HCT116 (cell line): ENCODE results near the gene IDI1. TPM values are rescaled to one million over a fixed set of nuclear protein-coding genes. Genes with fewer than 3 reads are reported as not detected.

Source experiments
- ATAC-seq: fragments of 200-7000 bp; cut with Tn5 transposase; 2 replicates; pipeline ENCODE4 v1.9.1; 2020; ENCODE audit warnings: mild to moderate bottlenecking, moderate library complexity
- BruUV-seq: library from RNA; stranded (reverse); fragments of 400-500 nt; replicated peaks from 2 replicates; lab custom pipeline; 2021; lab: Mats Ljungman, UMichigan
- CTCF ChIA-PET: fragments of 300-600 bp; sonication (Branson Sonifier 250); formaldehyde crosslinking; loops from one replicate; lab custom pipeline; 2021; ENCODE audit warnings: antibody characterized with exemption; lab: Charles Lee
- POLR2A ChIA-PET: fragments of 300-600, 350-600 bp; sonication (Branson Sonifier 250); formaldehyde crosslinking; loops from one replicate; lab custom pipeline; 2021; ENCODE audit warnings: antibody characterized with exemption; lab: Charles Lee
- RAD21 ChIA-PET, 2 experiments: fragments of 300-600 bp; sonication (Branson Sonifier 250); formaldehyde crosslinking; loops; one replicate each; lab custom pipeline; 2023; ENCODE audit warnings: low total read pairs in 2 of 2; ENCODE audit not compliant: uncharacterized antibody in 2 of 2, unreplicated experiment in 2 of 2, low non-redundant PET in 1 of 2; lab: Charles Lee
- DNase-seq: peaks from one replicate; pipeline ENCODE4 v3.0.0-alpha.2; 2010; ENCODE audit warnings: low read depth, low spot score
- H2AFZ ChIP-seq: fragments of 200-600 bp; shearing (Covaris generic), sonication (generic); 2 replicates; pipeline ENCODE4 v1.6.1; 2017; ENCODE audit warnings: low read depth, mixed run types, mixed read lengths, antibody characterized with exemption, low read length; ENCODE audit not compliant: poor library complexity, severe bottlenecking
- H3K27ac ChIP-seq: 2 replicates; pipeline ENCODE4 v1.5.1; 2012; ENCODE audit warnings: low read depth, low read length
- H3K27me3 ChIP-seq: fragments of 200-600 bp; sonication (generic); 2 replicates; pipeline ENCODE4 v1.6.1; 2016; ENCODE audit warnings: mixed run types, low read length, mixed read lengths; ENCODE audit not compliant: insufficient read depth
- H3K36me3 ChIP-seq, 2 experiments: fragments of 200-500 bp in 1 of 2; fragments of 200-600 bp in 1 of 2; sonication (Bioruptor generic) in 1 of 2; sonication (generic) in 1 of 2; 2 replicates each; pipeline versions ENCODE4 v1.5.1 to v1.6.1; 2014 to 2016; ENCODE audit warnings: low read length in 2 of 2, inconsistent platforms in 1 of 2, mixed read lengths in 1 of 2, mixed run types in 1 of 2; ENCODE audit not compliant: insufficient read depth in 2 of 2, control insufficient read depth in 1 of 2
- H3K4me1 ChIP-seq, 2 experiments: fragments of 200-600 bp in 1 of 2; sonication (generic) in 1 of 2; 2 replicates each; pipeline versions ENCODE4 v1.5.1 to v1.6.1; 2012 to 2017; ENCODE audit warnings: low read length in 2 of 2, inconsistent platforms in 1 of 2, mild to moderate bottlenecking in 1 of 2, mixed read lengths in 1 of 2, mixed run types in 1 of 2, moderate library complexity in 1 of 2; ENCODE audit not compliant: insufficient read depth in 2 of 2, control insufficient read depth in 1 of 2
- H3K4me2 ChIP-seq: fragments of 200-600 bp; sonication (generic); 2 replicates; pipeline ENCODE4 v1.6.1; 2017; ENCODE audit warnings: mixed run types, low read length, mixed read lengths
- H3K4me3 ChIP-seq, 2 experiments: fragments of 200-600 bp in 1 of 2; sonication (generic) in 1 of 2; replicated peaks in 1 of 2; 2 replicates each; pipeline ENCODE4 v1.5.1; 2011 to 2016; ENCODE audit warnings: low read length in 2 of 2, control low read depth in 1 of 2, low read depth in 1 of 2, mild to moderate bottlenecking in 1 of 2, mixed read lengths in 1 of 2, mixed run types in 1 of 2
- H3K79me2 ChIP-seq: fragments of 200-600 bp; sonication (generic); 2 replicates; pipeline ENCODE4 v1.6.1; 2017; ENCODE audit warnings: mild to moderate bottlenecking, mixed run types, low read length, moderate library complexity, mixed read lengths; ENCODE audit not compliant: insufficient read depth
- H3K9ac ChIP-seq: fragments of 200-600 bp; sonication (generic); 2 replicates; pipeline ENCODE4 v1.6.1; 2016; ENCODE audit warnings: low read length, mixed read lengths
- H3K9me2 ChIP-seq: fragments of 200-600 bp; sonication (generic), shearing (Covaris generic); 2 replicates; pipeline ENCODE4 v1.6.1; 2017; ENCODE audit warnings: mixed run types, mild to moderate bottlenecking, moderate library complexity; ENCODE audit not compliant: insufficient read depth
- H3K9me3 ChIP-seq, 2 experiments: fragments of 200-500 bp in 1 of 2; fragments of 200-600 bp in 1 of 2; sonication (Bioruptor generic) in 1 of 2; sonication (generic) in 1 of 2; 2 replicates each; pipeline ENCODE4 v1.6.1; 2014 to 2017; ENCODE audit warnings: low read length in 2 of 2, mixed read lengths in 2 of 2, inconsistent platforms in 1 of 2, low read depth in 1 of 2, mild to moderate bottlenecking in 1 of 2, mixed run types in 1 of 2, moderate library complexity in 1 of 2; ENCODE audit not compliant: control insufficient read depth in 1 of 2, insufficient read depth in 1 of 2
- H4K20me1 ChIP-seq: fragments of 200-600 bp; sonication (generic), shearing (Covaris generic); 2 replicates; pipeline ENCODE4 v1.6.1; 2017; ENCODE audit warnings: mixed run types, mild to moderate bottlenecking, moderate library complexity; ENCODE audit not compliant: insufficient read depth
- ATF3 ChIP-seq: IDR thresholded peaks from 2 replicates; pipeline ENCODE4 v1.6.1; 2012
- CBX3 ChIP-seq: IDR thresholded peaks from 2 replicates; pipeline ENCODE4 v1.6.1; 2012; ENCODE audit warnings: low read depth
- CEBPB ChIP-seq: IDR thresholded peaks from 2 replicates; pipeline ENCODE4 v1.6.1; 2012; ENCODE audit warnings: low read depth
- CTCF ChIP-seq, 3 experiments: fragments of 200-600 bp in 1 of 3; sonication (generic) in 1 of 3; IDR thresholded peaks in 2 of 3; conservative IDR thresholded peaks in 1 of 3; 2 replicates each; pipeline ENCODE4 v1.5.1; 2012 to 2017; ENCODE audit warnings: low read depth in 2 of 3, low read length in 2 of 3, antibody characterized with exemption in 1 of 3, borderline replicate concordance in 1 of 3, control low read depth in 1 of 3, mild to moderate bottlenecking in 1 of 3, mixed read lengths in 1 of 3, mixed run types in 1 of 3, moderate library complexity in 1 of 3; ENCODE audit not compliant: insufficient read depth in 1 of 3
- EGR1 ChIP-seq: IDR thresholded peaks from 2 replicates; pipeline ENCODE4 v1.6.1; 2012; ENCODE audit warnings: low read depth
- FOSL1 ChIP-seq: IDR thresholded peaks from 2 replicates; pipeline ENCODE4 v1.6.1; 2012; ENCODE audit warnings: low read depth
- JUND ChIP-seq: IDR thresholded peaks from 2 replicates; pipeline ENCODE4 v1.6.1; 2012
- MAX ChIP-seq: IDR thresholded peaks from 2 replicates; pipeline ENCODE4 v1.6.1; 2012
- POLR2AphosphoS5 ChIP-seq: IDR thresholded peaks from 2 replicates; pipeline ENCODE4 v1.6.1; 2011; ENCODE audit warnings: mild to moderate bottlenecking, low read depth, low read length, moderate library complexity
- RAD21 ChIP-seq: IDR thresholded peaks from 2 replicates; pipeline ENCODE4 v1.6.1; 2012; ENCODE audit warnings: low read depth, mild to moderate bottlenecking
- SRF ChIP-seq: IDR thresholded peaks from 2 replicates; pipeline ENCODE4 v1.6.1; 2012; ENCODE audit warnings: low read depth
- TCF7L2 ChIP-seq: IDR thresholded peaks from 2 replicates; pipeline ENCODE4 v1.7.0; 2011; ENCODE audit warnings: borderline replicate concordance, inconsistent platforms; ENCODE audit not compliant: insufficient read depth, insufficient read length; ENCODE audit errors: extremely low read depth
- ZBTB33 ChIP-seq: IDR thresholded peaks from 2 replicates; pipeline ENCODE4 v1.6.1; 2011; ENCODE audit warnings: mild to moderate bottlenecking, low read length, moderate library complexity; ENCODE audit not compliant: insufficient replicate concordance; ENCODE audit errors: extremely low read depth
- ZFX ChIP-seq: fragments of 450-650 bp; IDR thresholded peaks from 2 replicates; pipeline ENCODE4 v1.6.1; 2017
- intact Hi-C: fragments of 100-400 bp; cut with micrococcal nuclease; formaldehyde crosslinking; loops from 2 replicates; pipeline ENCODE4 v1.10.0; 2022
- total RNA-seq: library from RNA; stranded (reverse); gene quantifications from one replicate; pipeline ENCODE4 v1.2.1, GENCODE V29; 2021; ENCODE audit not compliant: unreplicated experiment

Gene IDI1
- total RNA-seq, 1 experiment from 2014 or later = 37.8 TPM

- H2AFZ ChIP-seq = no peak overlapping the region
- no peaks in the 10 kb centered on the region for H3K9me3 ChIP-seq
- H3K27me3 ChIP-seq = no peaks in the 10 kb centered on the region
- ChIA-PET CTCF (no interaction called here), POLR2A (interaction anchor here (1.0 kb wide), 1 partner anchor 62 kb away, joined by 3 read pairs; no protein-coding TSS in a partner anchor), RAD21 (no interaction called here)
- DNase-seq (peak; percentile 60), ATAC-seq (peak; percentile 28)
- no TSS peak for BruUV-seq
- peak overlapping the region; percentile 84; the same call in 1 of the 2 replicates for H3K9ac ChIP-seq
- H3K79me2 ChIP-seq = peaks cover 80% of the 10 kb centered on the region
- H4K20me1 ChIP-seq = no peaks in the 10 kb centered on the region; the same call in 1 of the 2 replicates
- TF ChIP-seq ZFX (no peak), CTCF (IDR thresholded peaks at IDR 0.05 in 2 of 3, conservative IDR thresholded peaks at IDR 0.05 in 1 of 3; ENCODE audit: borderline replicate concordance in 1 of 3, insufficient read depth in 1 of 3, low read depth in 2 of 3, low read length in 2 of 3) (peak in 1 of 3 experiments; percentile 23; a peak in 1 of 6 replicates), MAX (peak; percentile 64)
- H3K27ac ChIP-seq = peak overlapping the region; percentile 78; the same call in 1 of the 2 replicates
- no peaks in the 10 kb centered on the region for H3K9me2 ChIP-seq
- peak overlapping the region; percentile 93 for H3K4me2 ChIP-seq
- peak overlapping the region; percentile 90 to 91 for H3K4me3 ChIP-seq
- H3K36me3 ChIP-seq = no peaks in the 10 kb centered on the region; a peak in 2 of 4 replicates
- intact Hi-C loops = loop anchor here (10.0 kb wide), 1 partner anchor 116 kb away; the partner anchor contains the start of gene LARP4B
- H3K4me1 ChIP-seq = peaks cover 22 to 34% of the 10 kb centered on the region in 2 experiments
Measured at GRCh38 chr10:1050554-1050953, 1.6 kb upstream of the IDI1 start.

- Histone ChIP-seq H3K79me2 (peaks cover 80% of the 10 kb centered on the region), H4K20me1 (no peaks in the 10 kb centered on the region; the same call in 1 of the 2 replicates), H3K36me3 (no peaks in the 10 kb centered on the region; a peak in 2 of 4 replicates), H3K27ac (peak overlapping the region; percentile 78; the same call in 1 of the 2 replicates), H3K9ac (peak overlapping the region; percentile 84), H3K4me2 (peak overlapping the region; percentile 93), H3K27me3 (no peaks in the 10 kb centered on the region), H2AFZ (no peak overlapping the region), H3K9me2 (no peaks in the 10 kb centered on the region), H3K4me1 (peaks cover 19 to 32% of the 10 kb centered on the region in 2 experiments), H3K9me3 (no peaks in the 10 kb centered on the region), H3K4me3 (peak overlapping the region; percentile 90 to 91)
- ChIA-PET RAD21 (no interaction called here), CTCF (no interaction called here), POLR2A (no interaction called here)
- DNase-seq = no peak
- BruUV-seq = no TSS peak
- intact Hi-C loops = loop anchor here (10.0 kb wide), 1 partner anchor 115 kb away; the partner anchor contains the start of gene LARP4B
- ATAC-seq = no peak
- TF ChIP-seq ATF3 (no peak), CBX3 (no peak), SRF (no peak), POLR2AphosphoS5 (no peak), EGR1 (no peak), CEBPB (no peak), MAX (no peak), RAD21 (no peak), TCF7L2 (no peak), ZBTB33 (no peak), FOSL1 (no peak), JUND (no peak)
Measured at GRCh38 chr10:1050145-1050544, 1.2 kb upstream of the IDI1 start.
